CD4-positive, alpha-beta T cell treated with Interleukin-1 beta for 1 hour (primary cell): Measurements from ENCODE around the gene CSGALNACT2.
"Not testable (repeated sequence)": the region's sequence is repeated elsewhere in the genome, so short reads cannot be mapped to it uniquely, and the experiment has no call there.

Experiments
- DNase-seq, 2 donors: peaks; one replicate each; pipeline ENCODE4 v3.0.0-alpha.2; 2020 to 2022

CSGALNACT2 gene

GRCh38 chr10:43218951-43219837, 80.9 kb downstream of the CSGALNACT2 start:
- no peak for DNase-seq

- peak in 1 of 2 donors; percentile 0 for DNase-seq
These were observed 81.6 kb downstream of the CSGALNACT2 start for GRCh38 chr10:43219848-43220247.

GRCh38 chr10:43220251-43220650, 82.0 kb downstream of the CSGALNACT2 start:
- DNase-seq: not testable (repeated sequence)

- DNase-seq: no peak
These were observed 82.6 kb downstream of the CSGALNACT2 start for GRCh38 chr10:43220657-43221418.

- DNase-seq: peak in 1 of 2 donors; percentile 7
These were observed 83.4 kb downstream of the CSGALNACT2 start for GRCh38 chr10:43221419-43222209.

GRCh38 chr10:43222210-43222720, 84.0 kb downstream of the CSGALNACT2 start:
- DNase-seq: no peak

GRCh38 chr10:43223056-43223455, 84.8 kb downstream of the CSGALNACT2 start:
- DNase-seq: no peak

- no peak for DNase-seq
These were observed 86.1 kb downstream of the CSGALNACT2 start for GRCh38 chr10:43224321-43224720.

- DNase-seq: no peak
These were observed 87.0 kb downstream of the CSGALNACT2 start for GRCh38 chr10:43225004-43225786.

GRCh38 chr10:43225787-43226153, 87.5 kb downstream of the CSGALNACT2 start:
- DNase-seq: peak; percentile 52 to 60

- no peak for DNase-seq
These were observed 88.2 kb downstream of the CSGALNACT2 start for GRCh38 chr10:43226441-43226840.

GRCh38 chr10:43226851-43227845, 88.9 kb downstream of the CSGALNACT2 start:
- no peak for DNase-seq

GRCh38 chr10:43227911-43228782, 89.9 kb downstream of the CSGALNACT2 start:
- no peak for DNase-seq

GRCh38 chr10:43228783-43229207, 90.5 kb downstream of the CSGALNACT2 start:
- DNase-seq: peak in 1 of 2 donors; percentile 21

- peak; percentile 25 to 53 for DNase-seq
These were observed 91.2 kb downstream of the CSGALNACT2 start for GRCh38 chr10:43229208-43230061.

GRCh38 chr10:43230101-43230908, 92.1 kb downstream of the CSGALNACT2 start:
- DNase-seq: no peak

- DNase-seq: no peak
These were observed 92.8 kb downstream of the CSGALNACT2 start for GRCh38 chr10:43230909-43231522.
